ENCODE measurements around the gene HORMAD2. TPM values are rescaled to one million over a fixed set of nuclear protein-coding genes. Genes with fewer than 3 reads are reported as not detected.

Gene HORMAD2
- total RNA-seq, 1 donor from 2014 or later: not detected

DNA sequence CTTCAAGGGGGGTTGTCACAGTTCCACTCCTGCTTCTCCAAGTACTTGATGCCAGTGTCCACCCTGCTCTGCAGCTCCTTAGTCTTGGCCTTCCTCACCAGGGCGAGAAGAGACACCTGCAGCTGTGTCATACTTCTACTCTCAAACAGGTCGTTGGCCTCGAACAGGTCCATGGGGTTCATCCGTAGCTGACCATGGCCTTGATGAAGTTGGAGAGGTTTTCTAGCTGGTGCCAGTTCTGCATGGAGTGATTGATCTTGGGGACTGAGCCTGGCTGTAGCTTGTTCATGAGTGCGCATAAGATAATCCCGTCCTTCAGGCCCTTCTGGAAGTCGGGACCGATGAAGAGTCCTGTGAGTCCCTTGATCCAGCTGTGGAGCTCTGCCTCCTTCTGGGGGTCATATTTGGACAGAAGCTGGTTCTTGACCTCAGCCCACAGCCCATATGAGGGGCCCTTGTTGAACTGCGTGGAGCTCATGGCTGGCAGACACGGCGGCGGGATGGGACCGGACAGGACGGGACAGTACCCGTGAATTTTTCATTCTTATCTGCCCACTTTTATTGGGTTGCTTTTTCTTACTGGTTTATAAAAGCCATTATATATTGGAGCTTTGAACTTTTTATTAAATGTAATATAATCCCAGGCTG, 33.4 kb upstream of the HORMAD2 start:
- no peak overlapping the region for H3K4me3 ChIP-seq
- H4K20me1 ChIP-seq (ENCODE audit: low read depth): no peaks in the 10 kb centered on the region
- H2AFZ ChIP-seq (replicated peaks): no peak overlapping the region
- H3K27ac Mint-ChIP-seq: peak overlapping the region; percentile 53
- H3K4me3 Mint-ChIP-seq: no peak overlapping the region
- H3K4me1 Mint-ChIP-seq: peaks cover 19% of the 10 kb centered on the region
- H3K4me1 ChIP-seq: peaks cover 4% of the 10 kb centered on the region
- no peak overlapping the region for H3K9ac ChIP-seq
- no peak overlapping the region for H3K4me2 ChIP-seq
- no peaks in the 10 kb centered on the region for H3K27me3 ChIP-seq
- peaks cover 7% of the 10 kb centered on the region for H3K27me3 Mint-ChIP-seq (ENCODE audit: insufficient read depth, low read depth)
- TF ChIP-seq, protein P1, sequence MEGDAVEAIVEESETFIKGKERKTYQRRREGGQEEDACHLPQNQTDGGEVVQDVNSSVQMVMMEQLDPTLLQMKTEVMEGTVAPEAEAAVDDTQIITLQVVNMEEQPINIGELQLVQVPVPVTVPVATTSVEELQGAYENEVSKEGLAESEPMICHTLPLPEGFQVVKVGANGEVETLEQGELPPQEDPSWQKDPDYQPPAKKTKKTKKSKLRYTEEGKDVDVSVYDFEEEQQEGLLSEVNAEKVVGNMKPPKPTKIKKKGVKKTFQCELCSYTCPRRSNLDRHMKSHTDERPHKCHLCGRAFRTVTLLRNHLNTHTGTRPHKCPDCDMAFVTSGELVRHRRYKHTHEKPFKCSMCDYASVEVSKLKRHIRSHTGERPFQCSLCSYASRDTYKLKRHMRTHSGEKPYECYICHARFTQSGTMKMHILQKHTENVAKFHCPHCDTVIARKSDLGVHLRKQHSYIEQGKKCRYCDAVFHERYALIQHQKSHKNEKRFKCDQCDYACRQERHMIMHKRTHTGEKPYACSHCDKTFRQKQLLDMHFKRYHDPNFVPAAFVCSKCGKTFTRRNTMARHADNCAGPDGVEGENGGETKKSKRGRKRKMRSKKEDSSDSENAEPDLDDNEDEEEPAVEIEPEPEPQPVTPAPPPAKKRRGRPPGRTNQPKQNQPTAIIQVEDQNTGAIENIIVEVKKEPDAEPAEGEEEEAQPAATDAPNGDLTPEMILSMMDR (IDR thresholded peaks at IDR 0.05): no peak
- no peaks in the 10 kb centered on the region for H3K36me3 ChIP-seq
- no peaks in the 10 kb centered on the region for H3K79me2 ChIP-seq (ENCODE audit: low read depth)
- DNase-seq (ENCODE audit: low spot score): no peak
- H3K9me3 Mint-ChIP-seq: no peaks in the 10 kb centered on the region
- no peaks in the 10 kb centered on the region for H3K9me3 ChIP-seq (ENCODE audit: low read depth)
- H3K27ac ChIP-seq: no peak overlapping the region
- H3F3A ChIP-seq (ENCODE audit: low read depth): no peaks in the 10 kb centered on the region
- H3K36me3 Mint-ChIP-seq: no peaks in the 10 kb centered on the region

DNA sequence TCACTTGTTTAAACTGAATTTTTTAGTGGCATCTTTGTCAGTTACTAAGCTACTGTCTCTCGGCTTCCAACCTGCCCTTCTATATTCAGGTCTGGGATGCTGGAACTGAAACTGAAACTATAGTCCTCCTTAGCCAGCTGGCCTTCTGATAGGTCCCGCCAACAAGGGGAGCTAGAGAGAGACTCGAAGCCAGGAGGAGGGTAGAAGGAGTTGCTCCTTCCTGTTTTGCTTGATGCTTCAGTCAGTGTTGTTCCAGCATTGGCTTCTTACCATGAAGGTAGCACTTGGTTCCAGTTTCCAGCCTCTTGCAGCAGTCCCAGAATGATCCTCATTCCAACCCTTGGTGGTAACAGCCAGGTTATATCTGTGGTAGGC, 32.9 kb upstream of the HORMAD2 start:
- Histone ChIP-seq H3K9ac (no peak overlapping the region), H3K27ac (no peak overlapping the region), H4K20me1 (ENCODE audit: low read depth) (no peaks in the 10 kb centered on the region), H3K79me2 (ENCODE audit: low read depth) (no peaks in the 10 kb centered on the region), H2AFZ (replicated peaks) (no peak overlapping the region), H3K4me2 (no peak overlapping the region), H3K27me3 (no peaks in the 10 kb centered on the region), H3K36me3 (no peaks in the 10 kb centered on the region), H3K4me3 (no peak overlapping the region), H3F3A (ENCODE audit: low read depth) (no peaks in the 10 kb centered on the region), H3K9me3 (ENCODE audit: low read depth) (no peaks in the 10 kb centered on the region), H3K4me1 (peaks cover 4% of the 10 kb centered on the region)
- Mint-ChIP-seq H3K27me3 (ENCODE audit: insufficient read depth, low read depth) (peaks cover 7% of the 10 kb centered on the region), H3K9me3 (no peaks in the 10 kb centered on the region), H3K4me1 (peaks cover 19% of the 10 kb centered on the region), H3K27ac (no peak overlapping the region), H3K4me3 (no peak overlapping the region), H3K36me3 (no peaks in the 10 kb centered on the region)
- no peak for DNase-seq (ENCODE audit: low spot score)
- no peak for TF ChIP-seq EZH2phosphoT487 (IDR thresholded peaks at IDR 0.05)

DNA sequence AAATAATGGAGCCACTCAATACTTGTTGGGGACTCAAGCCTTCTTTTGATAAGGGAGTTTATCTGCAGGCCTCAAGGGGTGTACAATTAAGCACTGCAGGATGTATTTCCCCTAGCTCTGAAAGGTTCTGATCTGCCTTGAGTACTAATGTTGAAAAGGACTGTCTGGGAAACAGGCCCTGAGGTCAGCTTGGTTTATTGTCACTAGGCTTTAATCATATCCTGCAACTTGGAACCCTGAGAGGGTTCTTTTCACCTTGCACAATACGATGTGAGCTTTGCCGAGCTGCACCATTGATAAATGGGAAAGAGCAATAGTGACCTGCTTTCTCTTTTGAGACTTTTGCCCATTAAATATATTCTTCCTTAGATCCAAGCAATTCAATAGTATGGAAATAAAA, 31.6 kb upstream of the HORMAD2 start:
- no peaks in the 10 kb centered on the region for H3K27me3 ChIP-seq
- H3K4me2 ChIP-seq: no peak overlapping the region
- H3K4me1 Mint-ChIP-seq: peaks cover 17% of the 10 kb centered on the region
- no peak overlapping the region for H2AFZ ChIP-seq (replicated peaks)
- H3F3A ChIP-seq (ENCODE audit: low read depth): no peaks in the 10 kb centered on the region
- peaks cover 4% of the 10 kb centered on the region for H3K4me1 ChIP-seq
- H3K9me3 Mint-ChIP-seq: no peaks in the 10 kb centered on the region
- H3K27me3 Mint-ChIP-seq (ENCODE audit: insufficient read depth, low read depth): peaks cover 7% of the 10 kb centered on the region
- no peak overlapping the region for H3K9ac ChIP-seq
- H3K36me3 ChIP-seq: no peaks in the 10 kb centered on the region
- no peak for DNase-seq (ENCODE audit: low spot score)
- no peak overlapping the region for H3K27ac Mint-ChIP-seq
- no peaks in the 10 kb centered on the region for H3K9me3 ChIP-seq (ENCODE audit: low read depth)
- H3K27ac ChIP-seq: no peak overlapping the region
- no peak overlapping the region for H3K4me3 ChIP-seq
- no peaks in the 10 kb centered on the region for H3K79me2 ChIP-seq (ENCODE audit: low read depth)
- H3K4me3 Mint-ChIP-seq: no peak overlapping the region
- no peaks in the 10 kb centered on the region for H4K20me1 ChIP-seq (ENCODE audit: low read depth)
- no peaks in the 10 kb centered on the region for H3K36me3 Mint-ChIP-seq
- no peak for TF ChIP-seq EZH2phosphoT487 (IDR thresholded peaks at IDR 0.05)
- TF ChIP-seq, protein P1 (IDR thresholded peaks at IDR 0.05): no peak
- no peak for TF ChIP-seq EZH2 (IDR thresholded peaks at IDR 0.05)

DNA sequence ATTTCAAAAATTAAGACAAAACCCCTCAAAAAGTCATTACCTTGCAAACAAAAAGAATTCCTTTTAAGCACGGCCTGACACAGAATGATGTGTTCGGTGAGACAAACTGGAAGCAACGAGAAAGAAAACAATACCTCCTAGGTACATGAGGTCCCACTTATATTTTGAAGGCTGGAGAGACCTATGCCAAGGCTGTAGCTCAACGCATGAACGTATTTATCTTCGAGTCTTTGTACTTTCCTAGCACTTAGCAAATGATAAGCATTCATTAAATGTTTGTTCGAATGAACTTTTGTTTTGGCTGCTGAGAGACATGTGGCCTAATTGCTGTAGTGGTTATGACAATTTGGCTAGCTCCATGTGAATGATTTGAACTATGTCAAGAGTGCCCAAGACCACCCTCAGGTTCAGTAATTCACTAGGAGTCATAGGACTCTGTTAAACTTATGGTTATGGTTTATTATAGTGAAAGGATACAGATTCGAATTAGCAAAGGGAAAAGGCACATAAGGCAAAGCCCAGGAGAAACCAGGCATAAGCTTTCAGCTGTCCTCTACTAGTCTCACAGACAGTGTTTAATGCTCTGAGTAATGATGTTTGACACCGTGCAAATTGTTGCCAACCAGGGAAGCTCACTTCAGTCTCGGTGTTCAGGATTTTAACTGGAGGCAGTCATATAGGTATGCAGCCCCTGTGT, 26.0 kb upstream of the HORMAD2 start:
- no peak for TF ChIP-seq EZH2 (IDR thresholded peaks at IDR 0.05)
- Histone ChIP-seq H2AFZ (replicated peaks) (no peak overlapping the region), H4K20me1 (ENCODE audit: low read depth) (no peaks in the 10 kb centered on the region), H3K36me3 (no peaks in the 10 kb centered on the region), H3F3A (ENCODE audit: low read depth) (no peaks in the 10 kb centered on the region), H3K79me2 (ENCODE audit: low read depth) (no peaks in the 10 kb centered on the region), H3K4me3 (no peak overlapping the region), H3K4me1 (no peaks in the 10 kb centered on the region), H3K9me3 (ENCODE audit: low read depth) (peaks cover 3% of the 10 kb centered on the region), H3K27me3 (no peaks in the 10 kb centered on the region), H3K27ac (no peak overlapping the region), H3K4me2 (no peak overlapping the region), H3K9ac (no peak overlapping the region)
- no peak overlapping the region for H3K27ac Mint-ChIP-seq
- H3K36me3 Mint-ChIP-seq: no peaks in the 10 kb centered on the region
- peaks cover 14% of the 10 kb centered on the region for H3K9me3 Mint-ChIP-seq
- H3K4me1 Mint-ChIP-seq: peaks cover 7% of the 10 kb centered on the region
- H3K4me3 Mint-ChIP-seq: no peak overlapping the region
- peaks cover 6% of the 10 kb centered on the region for H3K27me3 Mint-ChIP-seq (ENCODE audit: insufficient read depth, low read depth)
- DNase-seq (ENCODE audit: low spot score): no peak
